Activated CD4-positive, alpha-beta T cell treated with anti-CD3 and anti-CD28 coated beads, Interleukin-2, amount 50 U/mL, for 4 hours (primary cell): ENCODE data around the gene DUSP3.

Experiments
- DNase-seq, 2 experiments: peaks; one replicate each; pipeline ENCODE4 v3.0.0-alpha.2; 2020

Gene DUSP3

DNA sequence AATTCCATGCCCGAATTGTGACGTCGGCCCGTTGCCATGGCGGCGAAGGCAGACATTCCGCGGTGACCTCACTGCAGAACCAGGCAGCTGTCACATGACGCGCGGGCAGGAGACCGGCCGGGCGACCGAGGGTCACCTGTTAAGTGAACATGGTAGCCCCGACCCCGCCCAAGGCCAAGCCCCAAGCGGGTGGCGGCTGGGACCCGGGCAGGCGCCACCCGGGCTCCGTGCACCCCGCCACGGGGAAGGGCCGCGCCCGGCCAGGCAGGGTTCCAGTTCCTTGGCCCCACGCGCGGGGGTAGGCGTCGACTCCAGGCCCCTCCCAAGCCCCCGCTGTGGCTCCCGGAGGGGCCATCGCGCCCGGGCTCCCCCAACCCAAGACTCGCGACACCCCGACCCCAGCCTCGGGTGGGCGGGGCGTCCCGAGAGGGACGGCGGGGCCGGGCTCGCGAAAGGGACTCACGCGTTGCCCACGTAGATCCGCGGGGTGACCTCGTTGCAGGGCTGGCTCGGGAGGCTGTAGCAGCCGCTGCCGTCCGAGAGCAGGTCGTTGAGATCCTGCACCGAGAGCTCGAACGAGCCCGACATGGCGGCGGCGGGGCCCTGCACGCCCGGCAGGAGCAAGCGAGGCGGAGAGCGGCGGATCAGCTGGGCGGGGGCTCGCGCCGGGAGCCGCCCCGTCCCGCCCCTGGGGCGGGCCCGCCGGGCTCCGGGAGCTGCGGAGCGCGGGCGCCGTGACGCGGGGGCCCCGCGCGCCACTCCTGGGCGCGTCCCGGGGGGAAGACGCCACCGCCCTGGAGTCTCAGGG, at the start of gene DUSP3:
DUSP3 (minus strand) TSS at position 641 of the 808 bp plus-strand sequence; CDS start at position 588, 53 bp downstream.
- DNase-seq = peak; percentile 53 to 60

DNA sequence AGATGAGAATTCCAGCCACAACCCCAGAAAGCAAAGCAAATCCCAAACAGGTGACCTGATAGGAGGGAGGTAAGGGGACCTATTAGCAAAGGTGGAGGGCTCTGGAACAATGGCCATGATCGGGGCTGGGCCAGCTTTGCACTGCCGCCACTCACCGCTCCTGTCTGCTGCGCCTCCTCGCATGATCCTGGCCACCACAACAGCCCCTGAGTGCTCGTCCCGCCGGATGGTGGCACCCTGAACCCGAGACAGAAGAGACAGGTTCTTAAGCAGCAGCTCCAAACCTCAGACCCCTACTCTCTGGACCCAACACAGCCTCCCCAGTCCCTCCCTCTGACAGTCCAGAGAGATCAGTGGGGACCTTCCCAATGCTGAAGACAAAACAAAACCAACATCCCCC, 48.8 kb upstream of the DUSP3 start:
- DNase-seq = no peak

DNA sequence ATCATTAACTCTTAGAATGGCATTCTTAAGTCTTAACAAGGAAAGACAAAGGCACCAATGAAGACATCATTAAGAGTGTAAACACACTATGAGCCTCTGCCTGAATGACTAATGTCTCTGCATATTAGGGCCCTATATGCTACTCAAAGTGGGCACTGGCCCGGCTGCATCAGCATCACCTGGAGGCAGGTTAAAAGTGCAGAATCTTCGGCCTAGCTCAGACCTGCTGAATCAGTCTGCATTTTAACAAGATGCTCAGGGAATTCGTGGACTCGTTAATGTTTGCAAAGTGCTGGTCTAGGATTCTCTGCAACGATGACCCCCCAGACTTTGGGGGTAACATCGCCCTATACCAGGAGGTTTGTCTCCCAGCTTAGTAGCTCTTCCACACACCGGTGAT, 47.4 kb upstream of the DUSP3 start:
- no peak for DNase-seq

DNA sequence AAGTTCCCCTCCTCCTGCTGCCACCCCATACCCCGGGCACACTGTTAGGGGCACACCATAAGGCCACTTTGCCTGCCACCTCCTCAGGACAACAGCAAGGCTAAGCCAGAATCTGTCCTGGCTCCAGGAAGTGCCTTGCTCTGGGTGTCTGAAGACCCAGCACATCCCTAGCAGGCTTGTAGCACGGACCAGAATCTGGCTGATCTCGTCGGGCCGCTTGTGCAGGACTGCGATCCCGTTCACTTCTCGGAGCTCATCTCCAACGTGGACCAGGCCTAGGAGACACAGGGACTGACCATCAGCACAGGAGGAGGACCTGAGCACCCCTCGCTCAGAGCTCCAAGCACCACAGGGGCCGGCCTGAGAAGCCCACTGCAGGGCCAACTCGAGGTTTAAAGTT, 46.8 kb upstream of the DUSP3 start:
- no peak for DNase-seq

DNA sequence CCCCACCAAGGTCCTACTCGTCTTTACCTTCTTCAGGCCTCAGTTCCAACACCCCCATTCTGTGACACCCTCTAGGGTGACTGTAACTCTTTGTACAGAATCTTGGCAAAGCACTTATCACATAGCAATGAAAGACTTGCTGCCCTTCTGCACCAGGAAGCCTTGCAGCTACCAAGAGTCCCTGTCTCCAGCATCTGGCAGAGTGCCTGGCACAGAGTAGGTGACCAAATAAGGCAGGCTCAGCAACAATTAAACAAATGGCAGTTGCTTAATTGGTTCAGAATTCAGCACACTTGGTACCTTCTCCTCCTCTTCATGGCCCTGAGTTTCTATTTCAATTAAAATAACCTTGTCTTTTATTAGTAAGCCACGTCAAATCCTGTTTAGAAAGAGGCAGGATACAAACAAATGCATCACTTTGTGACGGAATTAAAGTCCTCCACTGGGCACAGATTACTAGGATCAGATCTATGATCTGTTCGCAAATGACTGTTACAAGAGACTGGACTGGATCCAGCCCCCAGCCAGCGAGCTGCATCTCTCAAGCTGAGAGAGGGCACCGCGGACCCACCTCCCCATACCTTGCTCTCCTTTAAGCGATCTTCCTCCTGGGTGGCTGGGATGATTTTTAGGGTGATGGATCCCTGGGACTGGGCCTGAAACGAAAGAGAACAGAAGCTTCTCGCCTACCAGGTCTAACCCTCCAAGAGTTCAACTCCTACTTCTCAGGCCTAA, 44.7 kb upstream of the DUSP3 start:
- DNase-seq = no peak

DNA sequence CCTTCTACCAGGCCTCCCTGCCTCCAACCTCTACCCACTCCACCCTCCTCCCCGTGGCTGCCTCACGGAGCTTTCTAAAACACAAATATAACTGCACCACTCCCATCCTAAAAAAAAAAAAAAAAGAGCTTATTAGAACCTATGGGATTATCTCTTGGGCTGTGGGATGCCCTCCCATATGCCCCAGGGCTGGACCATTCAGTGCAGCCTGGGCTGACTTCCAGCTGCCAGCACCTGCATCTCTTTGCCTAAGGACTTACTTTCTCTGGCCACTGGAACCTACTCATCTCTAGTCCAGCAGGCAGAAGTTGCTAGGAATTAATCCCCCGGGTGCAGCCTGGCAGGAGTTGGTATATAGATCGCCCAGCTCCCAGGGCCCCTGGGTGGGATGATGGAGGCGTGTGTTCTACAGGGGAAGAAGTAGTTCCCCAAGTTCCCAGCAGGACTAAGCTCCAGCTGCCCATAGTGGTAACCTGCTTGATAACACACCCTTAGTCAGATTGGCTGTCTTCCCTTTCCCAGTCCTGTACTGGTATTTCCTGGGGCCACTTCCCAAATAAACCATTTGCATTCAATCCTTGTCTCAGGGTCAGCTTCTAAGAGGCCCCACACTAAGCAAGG, 43.9 kb upstream of the DUSP3 start:
- DNase-seq = no peak

DNA sequence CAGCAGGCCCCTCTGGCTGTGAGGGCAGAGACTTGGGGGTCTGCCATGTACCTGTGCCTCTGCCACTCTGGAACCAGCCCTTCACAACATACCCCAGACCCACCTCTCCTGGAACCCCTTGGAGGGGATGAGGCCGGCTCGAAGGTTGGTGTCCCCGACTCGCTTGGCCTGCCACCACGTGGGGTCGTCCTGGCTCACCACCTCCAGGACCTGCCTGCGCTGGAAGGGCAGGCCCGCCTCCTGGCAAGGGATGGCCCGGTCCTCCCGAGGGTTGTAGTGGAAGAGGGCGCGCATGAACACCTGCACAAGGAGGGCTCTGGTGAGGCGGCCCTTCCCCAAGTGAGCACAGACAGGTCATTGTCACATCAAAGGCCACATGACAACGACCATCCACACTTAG, 42.0 kb upstream of the DUSP3 start:
- DNase-seq = no peak

DNA sequence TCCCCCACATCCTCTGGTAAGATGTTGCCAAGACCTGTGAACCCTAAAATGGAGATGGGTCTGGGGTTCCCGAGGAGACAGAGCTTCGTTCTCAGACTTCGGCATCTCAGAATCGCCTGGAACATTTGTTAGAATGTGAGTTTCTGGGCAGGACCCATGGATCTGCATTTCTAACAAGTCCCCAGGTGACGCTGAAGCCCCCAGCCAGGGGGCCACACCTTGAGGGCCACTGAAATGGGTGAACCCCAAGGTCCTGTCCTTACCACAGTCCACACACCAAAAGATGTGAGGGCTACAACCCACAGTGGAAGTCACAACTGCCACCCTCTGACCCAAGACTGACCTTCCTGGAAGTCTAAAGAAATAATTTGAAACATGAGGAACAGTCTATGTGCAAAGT, 40.2 kb upstream of the DUSP3 start:
- no peak for DNase-seq

DNA sequence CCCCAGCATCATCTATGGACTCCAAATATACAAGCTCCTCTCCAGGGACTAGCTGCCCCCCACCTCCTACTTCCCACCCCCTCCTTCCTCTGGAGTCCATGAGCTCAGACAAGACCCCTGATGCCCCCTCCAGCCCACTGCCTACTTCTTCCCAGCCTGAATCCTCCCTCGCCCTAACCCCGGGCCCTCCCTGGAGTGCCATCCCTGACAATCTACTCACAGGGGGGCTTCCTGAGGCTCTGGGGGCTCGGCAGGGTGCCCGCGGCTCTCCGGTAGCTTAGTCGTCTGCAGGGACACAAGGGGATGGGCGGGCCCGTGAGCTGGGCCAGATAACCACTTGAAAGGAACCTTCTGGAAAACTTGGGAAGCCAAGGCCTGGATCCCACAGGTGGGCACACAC, 39.0 kb upstream of the DUSP3 start:
- DNase-seq = no peak

DNA sequence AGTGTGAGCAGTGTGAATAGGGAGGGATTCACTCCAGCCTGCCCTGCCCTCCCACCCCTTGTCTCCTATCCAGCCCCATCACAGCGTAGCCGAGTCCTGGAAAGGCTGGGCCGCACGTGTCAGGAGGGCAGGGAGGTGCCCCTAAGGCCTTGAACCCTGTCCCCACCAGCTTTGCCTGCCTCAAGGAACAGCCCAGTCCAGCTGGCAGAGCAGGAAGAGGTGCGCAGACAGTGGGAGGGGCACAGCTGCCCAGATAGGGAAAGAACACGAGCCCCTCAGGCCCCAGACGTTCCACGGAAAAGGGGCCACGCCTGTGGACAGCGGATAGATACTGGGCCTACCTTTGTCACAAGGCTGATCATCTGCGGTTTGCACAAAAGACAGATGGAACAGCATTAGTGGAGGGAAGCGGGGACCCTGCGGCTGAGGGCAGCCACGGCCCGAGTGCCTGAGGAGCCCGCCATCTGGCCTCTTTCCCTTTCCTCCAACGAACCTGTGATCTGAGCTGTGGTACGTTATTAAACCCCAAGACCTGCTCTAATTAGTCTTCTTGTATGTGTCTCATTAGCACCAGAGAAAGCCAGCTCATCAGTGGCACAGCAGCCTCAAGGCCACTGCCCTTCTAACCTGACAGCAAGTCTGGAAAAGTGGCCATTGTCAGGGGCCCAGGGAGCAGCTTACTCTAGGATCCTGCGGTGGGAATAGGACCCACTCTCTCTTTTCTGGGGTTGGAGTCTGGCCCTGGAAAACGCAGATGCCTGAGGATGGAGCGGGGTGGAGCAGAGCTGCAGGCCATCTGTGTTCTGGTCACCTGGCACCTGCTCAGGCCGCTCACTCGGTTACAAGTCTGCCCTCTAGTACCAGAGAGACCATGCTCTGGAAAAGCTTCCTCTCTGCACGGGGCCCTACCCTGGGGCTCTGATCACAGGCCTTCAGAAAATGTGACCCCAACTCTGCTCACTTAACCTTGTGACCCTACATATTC, 37.9 kb upstream of the DUSP3 start:
- no peak for DNase-seq

DNA sequence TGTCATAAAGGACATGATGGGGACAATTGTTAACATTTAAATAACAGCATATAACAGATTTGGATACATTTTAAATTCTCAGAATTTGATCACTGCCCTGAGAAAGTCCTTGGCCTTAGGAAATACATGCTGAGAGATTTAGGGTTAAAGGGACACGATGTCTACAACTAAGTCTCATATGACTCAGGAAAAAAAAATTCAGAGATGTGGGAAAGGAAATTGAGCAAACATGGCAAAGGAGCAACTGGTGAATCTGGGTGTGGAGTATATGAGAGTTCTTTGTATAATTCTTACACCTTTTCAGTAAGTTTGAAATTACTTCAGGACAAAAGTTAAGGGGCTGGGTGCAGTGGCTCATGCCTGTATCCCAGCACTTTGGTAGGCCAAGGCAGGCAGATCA, 35.9 kb upstream of the DUSP3 start:
- DNase-seq = no peak

DNA sequence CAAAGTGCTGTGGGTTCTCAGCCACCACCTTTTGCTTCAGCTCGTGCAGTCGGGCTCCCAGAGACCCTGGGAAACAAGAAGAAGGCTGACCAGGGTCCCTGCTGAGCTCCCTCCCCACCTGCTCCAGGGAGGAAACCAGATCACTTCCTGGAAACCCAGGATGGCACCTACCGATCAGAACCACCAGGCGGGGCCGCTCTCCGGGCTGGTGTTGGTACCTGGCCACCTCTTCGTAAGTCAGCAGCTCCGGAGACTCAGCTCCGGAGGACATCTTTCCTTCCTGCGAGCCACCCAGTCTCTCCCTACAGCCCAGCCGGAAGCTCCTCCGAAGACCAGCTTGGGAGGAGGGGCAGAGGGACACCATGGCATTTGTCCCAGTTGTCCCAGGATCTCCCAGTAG, 35.2 kb upstream of the DUSP3 start:
- no peak for DNase-seq

DNA sequence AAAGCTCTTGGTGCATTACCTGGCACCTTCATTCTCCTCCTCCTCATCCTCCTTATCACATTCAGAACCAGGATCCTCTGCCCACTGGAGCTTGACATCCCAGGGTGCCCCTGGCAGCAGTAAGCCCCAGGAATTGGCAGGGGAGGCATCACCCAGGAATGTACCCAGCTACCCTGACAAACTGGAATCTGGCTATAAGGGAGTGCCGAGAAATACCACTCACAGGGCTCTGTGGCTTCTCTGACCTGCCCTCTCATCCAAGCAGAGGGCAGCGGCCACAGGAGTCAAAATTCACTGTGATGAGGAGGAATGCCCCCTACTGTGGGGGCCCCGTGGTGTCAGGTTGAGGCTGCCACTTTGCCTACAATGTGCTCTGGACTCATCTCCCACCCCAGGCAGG, 34.6 kb upstream of the DUSP3 start:
- DNase-seq = no peak

DNA sequence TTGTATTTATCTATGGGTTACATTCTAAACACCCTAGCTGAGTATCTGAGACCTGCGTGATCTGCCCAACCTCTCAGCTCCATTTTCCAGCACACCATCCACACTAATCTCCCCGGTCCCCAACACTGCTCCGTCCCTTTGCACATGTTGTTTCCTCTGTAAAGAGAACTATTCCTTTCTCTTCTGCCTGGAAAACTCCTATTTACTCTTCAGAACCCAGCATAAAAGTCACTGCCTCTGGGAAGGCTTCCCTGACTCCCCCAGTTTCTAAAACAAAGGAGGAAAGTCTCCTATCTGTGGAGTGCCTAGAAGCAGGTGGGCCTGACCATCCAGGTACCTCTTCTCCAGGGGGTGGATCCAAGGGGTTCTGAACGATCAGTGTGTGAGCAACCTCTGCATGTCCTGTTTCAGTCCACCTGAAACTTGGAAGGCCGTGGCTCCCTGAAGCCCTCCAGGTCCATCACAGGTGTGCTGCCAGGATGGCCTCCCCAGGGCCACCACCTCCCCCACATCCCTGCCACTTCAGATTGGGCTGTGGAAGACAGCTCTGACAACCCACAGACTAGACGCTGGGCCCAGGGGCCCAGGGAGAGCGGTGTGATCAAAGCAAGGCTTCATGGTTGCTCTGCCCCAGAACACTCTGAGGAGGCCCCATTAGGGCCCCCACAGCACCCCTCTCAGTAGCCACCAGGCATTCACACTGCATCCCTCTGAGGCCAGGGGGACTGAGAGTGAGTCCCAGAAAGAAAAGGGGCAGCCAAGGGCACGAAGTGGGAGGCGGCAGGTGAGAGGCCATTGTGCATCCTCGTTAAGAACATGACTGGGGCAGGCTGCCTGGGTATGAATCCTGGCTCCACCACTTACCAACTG, 33.9 kb upstream of the DUSP3 start:
- DNase-seq = no peak

DNA sequence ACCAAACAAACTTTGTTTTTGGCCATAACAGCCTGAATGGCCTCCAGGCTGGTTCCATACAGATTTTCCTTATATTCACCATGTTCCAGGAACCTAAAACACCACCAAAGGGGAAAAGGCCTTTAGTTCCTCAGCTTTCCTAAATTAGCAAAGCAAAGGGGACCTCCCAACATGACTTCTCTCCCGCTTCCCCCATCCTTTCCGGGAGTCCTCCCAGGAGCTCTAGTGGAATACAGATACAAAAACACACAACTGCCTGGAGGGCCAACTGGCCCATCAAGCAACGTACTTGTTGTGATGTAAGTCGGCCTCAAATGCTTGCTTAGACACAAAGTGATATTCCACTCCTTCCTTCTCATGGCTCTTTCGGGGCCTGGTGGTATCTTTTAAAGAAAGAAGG, 32.0 kb upstream of the DUSP3 start:
- no peak for DNase-seq

DNA sequence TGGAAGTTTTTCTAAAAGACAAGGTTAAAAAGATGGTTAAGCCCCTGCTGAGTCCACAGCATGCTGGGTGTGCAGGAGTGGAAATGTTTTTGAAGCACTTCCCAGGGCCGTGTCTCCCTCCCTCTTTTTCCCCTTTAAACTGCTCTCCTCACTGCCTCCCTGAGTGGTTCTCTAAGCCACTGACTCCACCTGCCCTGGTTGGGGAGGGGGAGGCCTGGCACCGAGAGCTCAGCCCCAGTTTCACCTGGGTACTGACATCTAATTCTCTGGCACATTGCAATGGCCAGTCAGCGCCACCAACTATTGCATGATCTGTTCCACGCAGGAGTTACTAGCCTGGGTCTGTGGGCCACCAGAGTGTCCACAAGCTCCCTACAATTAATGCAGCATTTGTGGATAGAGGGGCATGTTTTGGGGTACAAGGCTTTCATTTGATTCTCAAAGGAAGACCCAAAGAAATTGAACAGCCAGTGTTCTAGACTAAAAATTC, 31.5 kb upstream of the DUSP3 start:
- no peak for DNase-seq

DNA sequence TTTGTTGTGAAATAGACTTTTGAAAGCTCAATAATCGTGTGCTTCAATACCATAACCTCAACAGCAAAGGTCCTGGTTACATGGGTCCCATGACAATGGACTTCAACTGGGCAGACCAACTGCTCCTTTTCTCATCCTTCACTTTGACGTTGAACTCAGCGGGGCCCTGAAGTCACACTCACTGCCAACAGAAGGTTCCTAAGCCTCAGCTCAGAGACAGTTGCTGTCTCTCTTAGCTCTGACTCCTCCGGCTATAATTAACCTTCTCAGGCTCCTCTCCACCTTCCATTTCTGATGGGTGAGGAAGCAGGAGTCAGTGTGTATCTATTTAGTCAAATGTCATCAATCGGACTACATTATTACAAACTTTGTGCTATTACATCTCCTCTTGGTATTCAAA, 30.3 kb upstream of the DUSP3 start:
- no peak for DNase-seq

DNA sequence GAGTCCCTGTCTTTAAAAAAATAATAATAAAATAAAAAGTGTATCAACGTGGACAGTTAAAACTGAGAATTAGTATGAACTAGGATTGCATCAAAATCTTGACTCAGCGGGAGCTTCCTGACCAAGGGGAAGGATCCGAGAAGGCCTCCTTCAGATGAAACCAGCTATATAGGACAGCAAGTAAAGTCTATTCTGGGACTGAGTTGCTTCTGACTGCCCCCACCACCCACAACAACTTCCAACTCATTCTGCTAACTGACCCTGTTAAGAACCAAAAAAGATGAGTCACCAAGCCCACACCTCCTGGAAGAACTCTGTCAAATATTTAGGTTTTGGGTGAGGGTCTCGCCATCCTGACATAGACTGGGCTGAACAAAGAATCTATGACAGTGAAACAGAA, 29.3 kb upstream of the DUSP3 start:
- no peak for DNase-seq

DNA sequence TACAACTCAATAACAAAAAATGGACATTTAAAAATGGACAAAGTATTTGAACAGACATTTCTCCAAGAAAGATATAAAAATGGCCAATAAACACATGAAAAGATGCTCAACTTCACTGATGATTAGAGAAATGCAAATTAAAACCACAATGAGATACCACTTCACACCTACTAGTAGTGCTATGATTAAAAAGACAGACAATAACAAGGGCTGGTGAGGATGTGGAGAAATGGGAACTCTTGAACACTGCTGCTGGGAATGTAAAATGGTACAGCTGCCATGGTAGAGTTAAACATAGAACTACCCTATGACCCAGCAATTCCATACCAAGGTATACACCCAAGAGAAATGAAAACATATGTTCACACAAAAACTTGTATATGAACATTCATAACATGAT, 26.3 kb upstream of the DUSP3 start:
- no peak for DNase-seq

DNA sequence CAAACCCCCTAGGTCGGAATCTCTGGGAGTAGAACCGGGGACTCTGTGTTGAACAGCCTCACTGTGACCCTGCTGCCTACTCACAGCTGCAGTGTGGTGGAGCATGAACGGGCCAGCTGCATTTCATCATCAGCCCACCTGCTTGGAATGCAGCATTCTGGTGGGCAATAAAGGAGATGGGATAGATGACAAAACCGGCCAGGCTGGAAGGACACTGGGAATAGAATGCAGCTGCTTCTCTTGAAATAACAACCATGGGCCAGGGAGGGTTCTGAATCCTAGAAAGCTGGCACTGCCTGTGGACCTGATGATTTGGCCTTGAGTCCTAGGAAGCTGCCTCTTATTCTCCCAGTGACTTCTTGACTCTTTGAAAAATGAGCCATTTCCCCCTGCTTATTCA, 25.0 kb upstream of the DUSP3 start:
- DNase-seq = no peak

DNA sequence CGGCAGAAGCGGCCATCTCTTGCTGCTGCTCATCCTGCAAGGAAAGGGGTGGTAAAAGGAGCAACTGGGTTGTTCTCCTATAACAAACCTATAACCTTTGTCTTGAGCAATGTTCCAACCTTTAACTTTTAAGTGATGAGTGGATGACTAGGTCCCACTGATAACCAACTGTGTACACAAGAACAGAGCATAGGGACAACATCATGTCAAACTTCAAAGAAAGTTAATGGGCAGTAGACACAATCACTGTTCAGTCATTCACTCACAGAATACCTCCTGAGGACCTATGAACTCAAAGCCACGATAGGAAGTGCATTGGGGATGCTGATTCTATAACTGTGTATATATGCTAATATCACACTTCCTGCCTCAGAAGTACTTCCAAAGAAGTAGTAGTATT, 23.1 kb upstream of the DUSP3 start:
- no peak for DNase-seq

DNA sequence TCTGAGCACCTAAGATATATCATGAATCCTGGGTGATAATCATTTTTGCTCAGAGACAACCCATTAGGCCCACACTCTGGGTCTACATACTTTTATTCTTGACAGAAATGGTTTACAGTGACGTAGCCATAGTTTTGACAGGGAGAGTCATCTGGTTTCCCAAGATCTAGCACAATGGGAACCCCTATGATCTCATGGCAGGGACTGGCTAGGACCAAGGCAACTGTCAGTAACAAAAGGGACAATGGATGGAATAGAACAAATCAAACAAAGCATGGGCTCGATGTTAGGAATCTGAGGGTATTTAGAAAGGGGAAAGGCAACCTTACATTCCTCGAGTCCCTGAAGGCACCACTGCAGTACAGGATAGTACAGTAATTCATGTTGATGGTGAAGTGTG, 22.0 kb upstream of the DUSP3 start:
- DNase-seq = no peak
